ENCODE measurements around the gene SSBP4.

SSBP4 gene

DNA sequence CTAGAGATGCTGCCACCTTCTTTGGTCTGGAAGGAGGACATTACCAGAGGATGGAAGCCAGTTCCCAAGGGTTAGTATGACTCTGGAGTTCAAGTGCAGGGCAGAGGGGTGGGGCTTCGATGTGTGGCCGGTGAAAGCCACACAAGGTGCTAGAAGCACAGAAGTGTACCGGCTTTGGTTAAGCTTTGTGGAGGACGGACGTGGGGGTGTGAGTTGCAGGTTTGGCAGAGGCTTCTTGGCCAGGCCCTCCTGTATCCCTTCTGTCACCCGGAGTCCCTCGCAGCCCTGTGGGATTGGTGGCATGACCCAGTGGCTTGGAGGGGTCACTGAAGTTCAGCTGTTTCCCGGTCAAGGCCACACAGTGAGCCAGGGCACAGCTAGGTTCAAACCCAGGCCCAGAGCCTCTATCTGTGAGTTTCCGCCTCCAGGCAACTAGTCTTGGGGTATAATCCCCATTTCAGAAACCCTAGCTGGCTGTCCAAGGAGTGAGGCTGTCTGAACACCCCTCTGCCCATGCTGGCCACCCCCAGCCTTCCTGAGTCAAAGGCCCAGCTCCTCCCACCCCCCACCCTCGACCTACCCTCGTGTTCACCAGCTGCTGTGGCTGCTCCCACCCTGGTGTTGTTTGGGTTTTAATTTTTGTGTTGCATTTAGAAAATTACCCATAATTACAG lies 4.6 kb upstream of the SSBP4 start (continued):
- no peak for TF ChIP-seq BCL11A (tag by site-specific recombination; IDR thresholded peaks at IDR 0.05; ENCODE audit: low read depth)

DNA sequence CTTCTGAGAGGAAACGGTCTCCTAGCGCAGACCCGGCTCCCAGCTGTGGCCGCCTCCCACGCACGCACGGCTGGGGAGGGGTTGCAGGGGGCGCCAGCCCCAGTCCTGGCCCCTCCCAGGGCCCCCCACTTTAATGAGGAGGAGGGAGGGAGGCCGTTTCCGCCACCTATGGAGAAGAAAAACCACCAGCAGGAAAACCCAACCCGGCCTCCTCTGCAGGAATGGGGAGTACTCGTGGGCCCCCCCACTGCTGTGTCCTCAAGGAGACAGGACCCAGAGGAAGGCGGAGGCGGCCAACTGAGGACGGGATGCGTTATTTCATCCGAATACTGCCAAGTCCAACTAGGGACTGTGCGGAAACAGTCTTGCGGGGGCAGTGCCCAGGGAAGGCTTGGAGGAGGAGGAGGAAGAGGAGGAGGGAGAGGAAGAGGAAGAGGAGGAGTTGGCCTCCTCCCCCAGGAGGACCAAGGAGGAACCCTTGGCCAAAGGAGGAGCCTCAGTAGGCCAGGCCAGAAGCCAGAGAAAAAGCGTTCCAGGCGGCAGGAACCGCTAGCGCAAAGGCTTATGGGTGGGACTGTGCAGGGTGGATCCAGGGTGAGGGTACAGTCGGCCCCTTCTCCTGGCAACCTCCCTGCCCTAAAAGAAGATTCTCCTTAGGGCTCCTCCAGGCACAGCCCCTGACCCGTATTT lies 3.9 kb upstream of the SSBP4 start:
- Histone ChIP-seq H3K27ac (ENCODE audit: extremely low read depth, low read depth, low read length) (no peak overlapping the region), H3K9me3 (ENCODE audit: control insufficient read depth, insufficient read depth, low read depth, low read length) (no peaks in the 10 kb centered on the region), H3K36me3 (ENCODE audit: control insufficient read depth in 2 of 2, insufficient read depth in 1 of 2, low read length in 2 of 2) (no peaks in the 10 kb centered on the region), H3K4me1 (ENCODE audit: control insufficient read depth, insufficient read depth, low read length) (peaks cover 9% of the 10 kb centered on the region; the same call in 1 of the 2 replicates), H3K4me3 (ENCODE audit: low read depth, low read length) (no peak overlapping the region)
- CTCF ChIA-PET = interaction anchor here (1.1 to 6.7 kb wide), 10 partner anchors 25 to 137 kb away, joined by 3 to 117 read pairs (median 8); partner anchors contain the start of gene GDF15
- POLR2A ChIA-PET = interaction anchor here (1.5 to 4.2 kb wide), 4 partner anchors 11 to 135 kb away, joined by 4 to 75 read pairs (median 12); partner anchors contain the start of gene JUND
- TF ChIP-seq ZNF24 (tag by site-specific recombination; IDR thresholded peaks at IDR 0.05) = no peak
- TF ChIP-seq, protein P1, sequence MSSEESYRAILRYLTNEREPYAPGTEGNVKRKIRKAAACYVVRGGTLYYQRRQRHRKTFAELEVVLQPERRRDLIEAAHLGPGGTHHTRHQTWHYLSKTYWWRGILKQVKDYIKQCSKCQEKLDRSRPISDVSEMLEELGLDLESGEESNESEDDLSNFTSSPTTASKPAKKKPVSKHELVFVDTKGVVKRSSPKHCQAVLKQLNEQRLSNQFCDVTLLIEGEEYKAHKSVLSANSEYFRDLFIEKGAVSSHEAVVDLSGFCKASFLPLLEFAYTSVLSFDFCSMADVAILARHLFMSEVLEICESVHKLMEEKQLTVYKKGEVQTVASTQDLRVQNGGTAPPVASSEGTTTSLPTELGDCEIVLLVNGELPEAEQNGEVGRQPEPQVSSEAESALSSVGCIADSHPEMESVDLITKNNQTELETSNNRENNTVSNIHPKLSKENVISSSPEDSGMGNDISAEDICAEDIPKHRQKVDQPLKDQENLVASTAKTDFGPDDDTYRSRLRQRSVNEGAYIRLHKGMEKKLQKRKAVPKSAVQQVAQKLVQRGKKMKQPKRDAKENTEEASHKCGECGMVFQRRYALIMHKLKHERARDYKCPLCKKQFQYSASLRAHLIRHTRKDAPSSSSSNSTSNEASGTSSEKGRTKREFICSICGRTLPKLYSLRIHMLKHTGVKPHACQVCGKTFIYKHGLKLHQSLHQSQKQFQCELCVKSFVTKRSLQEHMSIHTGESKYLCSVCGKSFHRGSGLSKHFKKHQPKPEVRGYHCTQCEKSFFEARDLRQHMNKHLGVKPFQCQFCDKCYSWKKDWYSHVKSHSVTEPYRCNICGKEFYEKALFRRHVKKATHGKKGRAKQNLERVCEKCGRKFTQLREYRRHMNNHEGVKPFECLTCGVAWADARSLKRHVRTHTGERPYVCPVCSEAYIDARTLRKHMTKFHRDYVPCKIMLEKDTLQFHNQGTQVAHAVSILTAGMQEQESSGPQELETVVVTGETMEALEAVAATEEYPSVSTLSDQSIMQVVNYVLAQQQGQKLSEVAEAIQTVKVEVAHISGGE (tag by site-specific recombination; conservative IDR thresholded peaks at IDR 0.05; ENCODE audit: low read depth) = no peak
- peak; percentile 56; the same call in 1 of the 2 replicates for TF ChIP-seq IKZF3 (tag by site-specific recombination; IDR thresholded peaks at IDR 0.05)
- peak; percentile 98 for TF ChIP-seq GLIS1 (tag by site-specific recombination; IDR thresholded peaks at IDR 0.05)
- no peak for TF ChIP-seq ZNF341 (tag by site-specific recombination; IDR thresholded peaks at IDR 0.05; ENCODE audit: low read depth)
- 0 out of 2 replicates have a peak, but pooled peaks have one; percentile 30 for TF ChIP-seq ZNF561 (tag by site-specific recombination; IDR thresholded peaks at IDR 0.05; ENCODE audit: borderline replicate concordance)
- no peak for TF ChIP-seq ZNF510 (tag by site-specific recombination; IDR thresholded peaks at IDR 0.05; ENCODE audit: insufficient replicate concordance)
- TF ChIP-seq, protein P2, sequence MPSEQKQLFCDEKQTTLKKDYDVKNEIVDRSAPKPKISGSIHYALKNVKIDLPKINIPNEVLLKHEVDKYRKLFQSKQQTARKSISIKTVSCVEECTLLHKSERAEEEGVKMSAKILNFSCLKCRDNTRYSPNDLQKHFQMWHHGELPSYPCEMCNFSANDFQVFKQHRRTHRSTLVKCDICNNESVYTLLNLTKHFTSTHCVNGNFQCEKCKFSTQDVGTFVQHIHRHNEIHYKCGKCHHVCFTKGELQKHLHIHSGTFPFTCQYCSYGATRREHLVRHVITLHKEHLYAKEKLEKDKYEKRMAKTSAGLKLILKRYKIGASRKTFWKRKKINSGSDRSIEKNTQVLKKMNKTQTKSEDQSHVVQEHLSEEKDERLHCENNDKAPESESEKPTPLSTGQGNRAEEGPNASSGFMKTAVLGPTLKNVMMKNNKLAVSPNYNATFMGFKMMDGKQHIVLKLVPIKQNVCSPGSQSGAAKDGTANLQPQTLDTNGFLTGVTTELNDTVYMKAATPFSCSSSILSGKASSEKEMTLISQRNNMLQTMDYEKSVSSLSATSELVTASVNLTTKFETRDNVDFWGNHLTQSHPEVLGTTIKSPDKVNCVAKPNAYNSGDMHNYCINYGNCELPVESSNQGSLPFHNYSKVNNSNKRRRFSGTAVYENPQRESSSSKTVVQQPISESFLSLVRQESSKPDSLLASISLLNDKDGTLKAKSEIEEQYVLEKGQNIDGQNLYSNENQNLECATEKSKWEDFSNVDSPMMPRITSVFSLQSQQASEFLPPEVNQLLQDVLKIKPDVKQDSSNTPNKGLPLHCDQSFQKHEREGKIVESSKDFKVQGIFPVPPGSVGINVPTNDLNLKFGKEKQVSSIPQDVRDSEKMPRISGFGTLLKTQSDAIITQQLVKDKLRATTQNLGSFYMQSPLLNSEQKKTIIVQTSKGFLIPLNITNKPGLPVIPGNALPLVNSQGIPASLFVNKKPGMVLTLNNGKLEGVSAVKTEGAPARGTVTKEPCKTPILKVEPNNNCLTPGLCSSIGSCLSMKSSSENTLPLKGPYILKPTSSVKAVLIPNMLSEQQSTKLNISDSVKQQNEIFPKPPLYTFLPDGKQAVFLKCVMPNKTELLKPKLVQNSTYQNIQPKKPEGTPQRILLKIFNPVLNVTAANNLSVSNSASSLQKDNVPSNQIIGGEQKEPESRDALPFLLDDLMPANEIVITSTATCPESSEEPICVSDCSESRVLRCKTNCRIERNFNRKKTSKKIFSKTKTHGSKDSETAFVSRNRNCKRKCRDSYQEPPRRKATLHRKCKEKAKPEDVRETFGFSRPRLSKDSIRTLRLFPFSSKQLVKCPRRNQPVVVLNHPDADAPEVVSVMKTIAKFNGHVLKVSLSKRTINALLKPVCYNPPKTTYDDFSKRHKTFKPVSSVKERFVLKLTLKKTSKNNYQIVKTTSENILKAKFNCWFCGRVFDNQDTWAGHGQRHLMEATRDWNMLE (tag by site-specific recombination; conservative IDR thresholded peaks at IDR 0.05; ENCODE audit: low read depth) = no peak
- TF ChIP-seq SETDB1 (IDR thresholded peaks at IDR 0.05; ENCODE audit: insufficient read length, low read length) = no peak
- TF ChIP-seq ZFP3 (tag by site-specific recombination; IDR thresholded peaks at IDR 0.05; ENCODE audit: low read depth) = no peak
- TF ChIP-seq, protein P3, sequence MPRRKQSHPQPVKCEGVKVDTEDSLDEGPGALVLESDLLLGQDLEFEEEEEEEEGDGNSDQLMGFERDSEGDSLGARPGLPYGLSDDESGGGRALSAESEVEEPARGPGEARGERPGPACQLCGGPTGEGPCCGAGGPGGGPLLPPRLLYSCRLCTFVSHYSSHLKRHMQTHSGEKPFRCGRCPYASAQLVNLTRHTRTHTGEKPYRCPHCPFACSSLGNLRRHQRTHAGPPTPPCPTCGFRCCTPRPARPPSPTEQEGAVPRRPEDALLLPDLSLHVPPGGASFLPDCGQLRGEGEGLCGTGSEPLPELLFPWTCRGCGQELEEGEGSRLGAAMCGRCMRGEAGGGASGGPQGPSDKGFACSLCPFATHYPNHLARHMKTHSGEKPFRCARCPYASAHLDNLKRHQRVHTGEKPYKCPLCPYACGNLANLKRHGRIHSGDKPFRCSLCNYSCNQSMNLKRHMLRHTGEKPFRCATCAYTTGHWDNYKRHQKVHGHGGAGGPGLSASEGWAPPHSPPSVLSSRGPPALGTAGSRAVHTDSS (tag by site-specific recombination; IDR thresholded peaks at IDR 0.05) = peak; percentile 96
- no peak for TF ChIP-seq PRDM1 (tag by site-specific recombination; IDR thresholded peaks at IDR 0.05)
- TF ChIP-seq, protein P4, sequence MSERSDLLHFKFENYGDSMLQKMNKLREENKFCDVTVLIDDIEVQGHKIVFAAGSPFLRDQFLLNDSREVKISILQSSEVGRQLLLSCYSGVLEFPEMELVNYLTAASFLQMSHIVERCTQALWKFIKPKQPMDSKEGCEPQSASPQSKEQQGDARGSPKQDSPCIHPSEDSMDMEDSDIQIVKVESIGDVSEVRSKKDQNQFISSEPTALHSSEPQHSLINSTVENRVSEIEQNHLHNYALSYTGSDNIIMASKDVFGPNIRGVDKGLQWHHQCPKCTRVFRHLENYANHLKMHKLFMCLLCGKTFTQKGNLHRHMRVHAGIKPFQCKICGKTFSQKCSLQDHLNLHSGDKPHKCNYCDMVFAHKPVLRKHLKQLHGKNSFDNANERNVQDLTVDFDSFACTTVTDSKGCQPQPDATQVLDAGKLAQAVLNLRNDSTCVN (tag by site-specific recombination; optimal IDR thresholded peaks at IDR 0.05) = no peak
- TF ChIP-seq HOXC10 (CRISPR knock-in tag; IDR thresholded peaks at IDR 0.05) = no peak
- peak; percentile 50; the same call in 1 of the 2 replicates for TF ChIP-seq ZNF76 (tag by site-specific recombination; IDR thresholded peaks at IDR 0.05; ENCODE audit: borderline replicate concordance, low read depth)
- TF ChIP-seq KLF1 (tag by site-specific recombination; IDR thresholded peaks at IDR 0.05) = peak; percentile 18; the same call in 1 of the 2 replicates
- TF ChIP-seq, protein P5, sequence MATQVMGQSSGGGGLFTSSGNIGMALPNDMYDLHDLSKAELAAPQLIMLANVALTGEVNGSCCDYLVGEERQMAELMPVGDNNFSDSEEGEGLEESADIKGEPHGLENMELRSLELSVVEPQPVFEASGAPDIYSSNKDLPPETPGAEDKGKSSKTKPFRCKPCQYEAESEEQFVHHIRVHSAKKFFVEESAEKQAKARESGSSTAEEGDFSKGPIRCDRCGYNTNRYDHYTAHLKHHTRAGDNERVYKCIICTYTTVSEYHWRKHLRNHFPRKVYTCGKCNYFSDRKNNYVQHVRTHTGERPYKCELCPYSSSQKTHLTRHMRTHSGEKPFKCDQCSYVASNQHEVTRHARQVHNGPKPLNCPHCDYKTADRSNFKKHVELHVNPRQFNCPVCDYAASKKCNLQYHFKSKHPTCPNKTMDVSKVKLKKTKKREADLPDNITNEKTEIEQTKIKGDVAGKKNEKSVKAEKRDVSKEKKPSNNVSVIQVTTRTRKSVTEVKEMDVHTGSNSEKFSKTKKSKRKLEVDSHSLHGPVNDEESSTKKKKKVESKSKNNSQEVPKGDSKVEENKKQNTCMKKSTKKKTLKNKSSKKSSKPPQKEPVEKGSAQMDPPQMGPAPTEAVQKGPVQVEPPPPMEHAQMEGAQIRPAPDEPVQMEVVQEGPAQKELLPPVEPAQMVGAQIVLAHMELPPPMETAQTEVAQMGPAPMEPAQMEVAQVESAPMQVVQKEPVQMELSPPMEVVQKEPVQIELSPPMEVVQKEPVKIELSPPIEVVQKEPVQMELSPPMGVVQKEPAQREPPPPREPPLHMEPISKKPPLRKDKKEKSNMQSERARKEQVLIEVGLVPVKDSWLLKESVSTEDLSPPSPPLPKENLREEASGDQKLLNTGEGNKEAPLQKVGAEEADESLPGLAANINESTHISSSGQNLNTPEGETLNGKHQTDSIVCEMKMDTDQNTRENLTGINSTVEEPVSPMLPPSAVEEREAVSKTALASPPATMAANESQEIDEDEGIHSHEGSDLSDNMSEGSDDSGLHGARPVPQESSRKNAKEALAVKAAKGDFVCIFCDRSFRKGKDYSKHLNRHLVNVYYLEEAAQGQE (tag by site-specific recombination; IDR thresholded peaks at IDR 0.05) = no peak
- TF ChIP-seq ZNF266 (tag by site-specific recombination; IDR thresholded peaks at IDR 0.05; ENCODE audit: low read depth) = no peak
